Mucosa of rectum (tissue), 2 donors: Measurements from ENCODE around the gene RAPH1.

Experiments used
- H3K27ac ChIP-seq, 2 donors: one replicate each; pipeline ENCODE4 v1.7.0; 2013; ENCODE audit warnings: inconsistent platforms in 2 of 2, low read depth in 2 of 2, low read length in 2 of 2
- H3K27me3 ChIP-seq, 2 donors: one replicate each; pipeline ENCODE4 v1.7.0; 2013; ENCODE audit warnings: low read length in 2 of 2; ENCODE audit not compliant: control insufficient read depth in 2 of 2, insufficient read depth in 2 of 2
- H3K36me3 ChIP-seq, 2 donors: one replicate each; pipeline ENCODE4 v1.7.0; 2013; ENCODE audit warnings: low read length in 2 of 2; ENCODE audit not compliant: control insufficient read depth in 2 of 2, insufficient read depth in 2 of 2
- H3K4me1 ChIP-seq, 2 donors: one replicate each; pipeline ENCODE4 v1.7.0; 2013; ENCODE audit warnings: low read length in 2 of 2, mild to moderate bottlenecking in 1 of 2; ENCODE audit not compliant: control insufficient read depth in 2 of 2, insufficient read depth in 2 of 2
- H3K4me3 ChIP-seq, 2 donors: one replicate each; pipeline ENCODE4 v1.7.0; 2013; ENCODE audit warnings: low read length in 2 of 2
- H3K9ac ChIP-seq, 2 donors: one replicate each; pipeline ENCODE4 v1.7.0; 2013; ENCODE audit warnings: low read length in 2 of 2, low read depth in 1 of 2, mild to moderate bottlenecking in 1 of 2
- H3K9me3 ChIP-seq, 2 donors: one replicate each; pipeline ENCODE4 v1.7.0; 2013; ENCODE audit warnings: low read length in 2 of 2; ENCODE audit not compliant: control insufficient read depth in 2 of 2
- donor health status: healthy.
- donor health status: Normal muscosa, but diverticular disease.

RAPH1 gene

GRCh38 chr2:203418271-203418670 lies 116.8 kb downstream of the RAPH1 start:
- Histone ChIP-seq H3K9ac (no peak overlapping the region), H3K4me1 (no peaks in the 10 kb centered on the region), H3K4me3 (no peak overlapping the region), H3K36me3 (peaks cover 7 to 8% of the 10 kb centered on the region in 2 donors), H3K27ac (no peak overlapping the region), H3K9me3 (no peaks in the 10 kb centered on the region), H3K27me3 (no peaks in the 10 kb centered on the region)

DNA sequence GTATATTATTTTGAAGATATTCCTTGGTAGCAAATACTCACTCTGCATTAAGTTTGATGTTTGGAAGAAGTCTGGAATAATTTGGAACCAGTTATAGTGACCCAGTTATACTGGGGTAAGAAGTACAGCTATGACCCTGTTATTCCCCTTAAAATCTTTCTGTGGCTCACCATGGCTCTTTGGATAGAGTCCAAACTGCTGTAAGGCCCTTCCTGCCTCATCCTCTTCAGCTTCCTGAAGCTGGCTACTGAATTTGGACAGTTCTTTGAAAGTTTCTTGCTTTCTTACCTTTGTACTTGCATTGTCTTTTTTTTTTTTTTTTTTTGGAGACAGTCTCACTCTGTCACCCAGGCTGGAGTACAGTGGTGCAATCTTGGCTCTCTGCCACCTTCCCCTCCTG lies 121.3 kb downstream of the RAPH1 start:
- H3K9me3 ChIP-seq = no peaks in the 10 kb centered on the region
- no peak overlapping the region for H3K27ac ChIP-seq
- no peak overlapping the region for H3K9ac ChIP-seq
- H3K27me3 ChIP-seq = no peaks in the 10 kb centered on the region
- H3K4me1 ChIP-seq = no peaks in the 10 kb centered on the region
- H3K4me3 ChIP-seq = no peak overlapping the region
- H3K36me3 ChIP-seq = peaks cover 8 to 11% of the 10 kb centered on the region in 2 donors

GRCh38 chr2:203412546-203413331 lies 122.4 kb downstream of the RAPH1 start:
- Histone ChIP-seq H3K36me3 (peaks cover 4 to 6% of the 10 kb centered on the region in 2 donors), H3K27me3 (no peaks in the 10 kb centered on the region), H3K27ac (no peak overlapping the region), H3K9ac (no peak overlapping the region), H3K4me3 (no peak overlapping the region), H3K9me3 (no peaks in the 10 kb centered on the region), H3K4me1 (no peaks in the 10 kb centered on the region)

DNA sequence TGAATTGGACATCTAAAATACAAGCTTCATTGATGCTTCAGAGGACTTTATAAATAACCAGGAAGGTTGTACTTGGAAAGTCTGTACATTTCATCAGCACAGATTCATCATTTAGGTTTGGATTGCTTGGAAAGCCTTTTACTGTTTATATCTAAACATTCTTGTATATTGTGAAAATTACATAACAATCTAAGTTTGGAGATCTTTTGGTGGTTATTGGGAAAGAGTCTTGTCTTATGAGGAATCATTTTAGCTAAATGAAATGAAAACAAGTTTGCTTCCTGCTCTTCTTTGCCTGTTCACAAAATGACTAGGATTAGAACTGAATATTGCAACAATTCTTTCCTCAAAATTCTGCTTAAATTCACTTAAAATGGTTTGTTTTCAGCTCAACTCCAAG lies 127.6 kb downstream of the RAPH1 start:
- Histone ChIP-seq H3K36me3 (peaks cover 0 to 4% of the 10 kb centered on the region in 2 donors), H3K27me3 (no peaks in the 10 kb centered on the region), H3K9me3 (no peaks in the 10 kb centered on the region), H3K4me3 (no peak overlapping the region), H3K27ac (no peak overlapping the region), H3K9ac (no peak overlapping the region), H3K4me1 (no peaks in the 10 kb centered on the region)

- Histone ChIP-seq H3K9me3 (no peaks in the 10 kb centered on the region), H3K36me3 (no peaks in the 10 kb centered on the region), H3K4me1 (no peaks in the 10 kb centered on the region), H3K9ac (no peak overlapping the region), H3K27me3 (no peaks in the 10 kb centered on the region), H3K27ac (no peak overlapping the region), H3K4me3 (no peak overlapping the region)
These were observed 130.1 kb downstream of the RAPH1 start for GRCh38 chr2:203404996-203405395.

GRCh38 chr2:203400805-203401585 lies 134.1 kb downstream of the RAPH1 start:
- H3K27ac ChIP-seq = no peak overlapping the region
- no peaks in the 10 kb centered on the region for H3K4me1 ChIP-seq
- H3K27me3 ChIP-seq = no peaks in the 10 kb centered on the region
- H3K9me3 ChIP-seq = no peaks in the 10 kb centered on the region
- no peak overlapping the region for H3K4me3 ChIP-seq
- no peaks in the 10 kb centered on the region for H3K36me3 ChIP-seq
- H3K9ac ChIP-seq = no peak overlapping the region

- peaks cover 0 to 4% of the 10 kb centered on the region in 2 donors for H3K36me3 ChIP-seq
- H3K4me1 ChIP-seq = no peaks in the 10 kb centered on the region
- H3K27me3 ChIP-seq = no peaks in the 10 kb centered on the region
- H3K27ac ChIP-seq = no peak overlapping the region
- no peak overlapping the region for H3K9ac ChIP-seq
- H3K9me3 ChIP-seq = no peaks in the 10 kb centered on the region
- no peak overlapping the region for H3K4me3 ChIP-seq
These were observed 136.1 kb downstream of the RAPH1 start for GRCh38 chr2:203399031-203399430.

- H3K9me3 ChIP-seq = no peaks in the 10 kb centered on the region
- peaks cover 0 to 4% of the 10 kb centered on the region in 2 donors for H3K36me3 ChIP-seq
- no peaks in the 10 kb centered on the region for H3K27me3 ChIP-seq
- H3K4me3 ChIP-seq = no peak overlapping the region
- H3K27ac ChIP-seq = no peak overlapping the region
- no peaks in the 10 kb centered on the region for H3K4me1 ChIP-seq
- H3K9ac ChIP-seq = no peak overlapping the region
These were observed 138.4 kb downstream of the RAPH1 start for GRCh38 chr2:203396667-203397066.

- no peak overlapping the region for H3K9ac ChIP-seq
- peaks cover 0 to 4% of the 10 kb centered on the region in 2 donors for H3K36me3 ChIP-seq
- H3K9me3 ChIP-seq = no peaks in the 10 kb centered on the region
- no peak overlapping the region for H3K4me3 ChIP-seq
- no peak overlapping the region for H3K27ac ChIP-seq
- H3K4me1 ChIP-seq = no peaks in the 10 kb centered on the region
- H3K27me3 ChIP-seq = no peaks in the 10 kb centered on the region
These were observed 139.2 kb downstream of the RAPH1 start for GRCh38 chr2:203395858-203396257.

DNA sequence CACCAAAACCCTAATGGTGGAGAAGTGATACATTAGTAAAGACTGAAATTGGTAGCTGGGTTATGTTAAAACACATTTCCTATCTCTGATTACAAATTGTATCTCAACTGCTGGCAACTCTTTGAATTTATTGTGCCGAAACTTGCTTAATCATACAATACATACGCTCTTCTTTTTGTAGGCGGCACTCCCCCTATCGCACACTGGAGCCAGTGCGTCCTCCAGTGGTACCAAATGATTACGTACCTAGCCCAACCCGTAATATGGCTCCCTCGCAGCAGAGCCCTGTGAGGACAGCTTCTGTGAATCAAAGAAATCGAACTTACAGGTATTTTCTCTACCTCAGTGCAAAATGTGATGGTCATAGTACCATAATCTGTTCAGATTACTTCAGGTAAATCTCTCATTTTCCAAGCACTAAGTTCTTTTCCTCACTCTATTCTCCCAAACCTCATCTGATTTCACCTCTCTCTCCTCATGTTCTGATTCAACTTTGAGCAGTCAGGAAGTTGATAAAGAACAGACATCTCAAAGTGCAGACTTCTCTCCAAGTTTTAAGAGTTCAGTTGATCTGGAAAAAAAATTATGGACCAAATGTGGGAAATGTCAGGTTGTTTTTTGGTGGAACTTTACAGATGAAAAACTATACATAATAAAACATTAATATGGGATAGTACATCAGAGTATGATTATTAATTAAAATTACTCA lies 140.4 kb downstream of the RAPH1 start:
- Histone ChIP-seq H3K36me3 (peaks cover 0 to 4% of the 10 kb centered on the region in 2 donors), H3K4me1 (no peaks in the 10 kb centered on the region), H3K27ac (no peak overlapping the region), H3K4me3 (no peak overlapping the region), H3K9ac (no peak overlapping the region), H3K27me3 (no peaks in the 10 kb centered on the region), H3K9me3 (no peaks in the 10 kb centered on the region)
